SK-N-SH (cell line): Measurements from ENCODE around the gene SHB. TPM values are rescaled to one million over a fixed set of nuclear protein-coding genes. Genes with fewer than 3 reads are reported as not detected.

ENCODE experiments used
- CTCF ChIA-PET: fragments of 300-600, 350-600 bp; formaldehyde crosslinking; extraction: SDS; loops from one replicate; lab custom pipeline; 2021; lab: Yijun Ruan, JAX
- POLR2A ChIA-PET: fragments of 350-600 bp; sonication (Branson Sonifier 250); formaldehyde crosslinking; extraction: SDS; loops from one replicate; lab custom pipeline; 2020; ENCODE audit warnings: antibody characterized with exemption, inconsistent platforms; lab: Yijun Ruan, JAX
- DNase-seq: peaks from one replicate; pipeline ENCODE4 v3.0.0; 2012
- H2AFZ ChIP-seq: fragments of 200-600 bp; sonication (generic); 2 replicates; pipeline ENCODE4 v1.8.1; 2016; ENCODE audit warnings: antibody characterized with exemption, mild to moderate bottlenecking, low read depth
- H3F3A ChIP-seq: fragments of 200-600 bp; sonication (generic); replicated peaks from 2 replicates; pipeline ENCODE3; 2016; ENCODE audit warnings: antibody characterized with exemption, mild to moderate bottlenecking; ENCODE audit not compliant: insufficient read depth
- H3K27ac ChIP-seq, 2 experiments: fragments of 200-500 bp in 1 of 2; fragments of 200-600 bp in 1 of 2; sonication (Bioruptor generic) in 1 of 2; sonication (generic), shearing (Covaris generic) in 1 of 2; 2 replicates each; pipeline versions ENCODE4 v1.5.1 to v1.6.1; 2014 to 2016; ENCODE audit warnings: low read depth in 2 of 2, inconsistent platforms in 1 of 2, low read length in 1 of 2, mild to moderate bottlenecking in 1 of 2, mixed read lengths in 1 of 2
- H3K27me3 ChIP-seq: fragments of 200-600 bp; sonication (generic), shearing (Covaris generic); 2 replicates; pipeline ENCODE4 v1.6.1; 2016; ENCODE audit warnings: mixed run types; ENCODE audit not compliant: insufficient read depth
- H3K36me3 ChIP-seq, 2 experiments: fragments of 200-500 bp in 1 of 2; fragments of 200-600 bp in 1 of 2; sonication (Bioruptor generic) in 1 of 2; sonication (generic) in 1 of 2; replicated peaks in 1 of 2; 2 replicates each; pipeline versions ENCODE3 to v1.5.1; 2014 to 2016; ENCODE audit warnings: low read length in 1 of 2, mild to moderate bottlenecking in 1 of 2; ENCODE audit not compliant: insufficient read depth in 2 of 2, control insufficient read depth in 1 of 2
- H3K4me1 ChIP-seq, 2 experiments: fragments of 200-500 bp in 1 of 2; fragments of 200-600 bp in 1 of 2; sonication (Bioruptor generic) in 1 of 2; sonication (generic), shearing (Covaris generic) in 1 of 2; 2 replicates each; pipeline versions ENCODE4 v1.5.1 to v1.6.1; 2014 to 2016; ENCODE audit warnings: low read depth in 1 of 2, low read length in 1 of 2, mixed run types in 1 of 2; ENCODE audit not compliant: insufficient read depth in 2 of 2, control insufficient read depth in 1 of 2
- H3K4me2 ChIP-seq: fragments of 200-600 bp; sonication (generic), shearing (Covaris generic); 2 replicates; pipeline ENCODE4 v1.6.1; 2017; ENCODE audit warnings: mixed run types
- H3K4me3 ChIP-seq, 2 experiments: fragments of 200-500 bp in 1 of 2; fragments of 200-600 bp in 1 of 2; sonication (Bioruptor generic) in 1 of 2; sonication (generic), shearing (Covaris generic) in 1 of 2; 2 replicates each; pipeline versions ENCODE4 v1.5.1 to v1.8.1; 2014 to 2016; ENCODE audit warnings: low read depth in 2 of 2, inconsistent platforms in 1 of 2, low read length in 1 of 2, mild to moderate bottlenecking in 1 of 2, mixed read lengths in 1 of 2, moderate library complexity in 1 of 2
- H3K79me2 ChIP-seq: fragments of 200-600 bp; sonication (generic); 2 replicates; pipeline ENCODE4 v1.8.1; 2017; ENCODE audit warnings: mild to moderate bottlenecking; ENCODE audit not compliant: insufficient read depth
- H3K9ac ChIP-seq: fragments of 200-600 bp; sonication (generic); 2 replicates; pipeline ENCODE4 v1.6.1; 2017; ENCODE audit warnings: mixed run types
- H3K9me2 ChIP-seq: fragments of 200-600 bp; sonication (generic); 2 replicates; pipeline ENCODE4 v1.6.1; 2017; ENCODE audit warnings: mixed run types
- H3K9me3 ChIP-seq: fragments of 200-600 bp; sonication (generic); 2 replicates; pipeline ENCODE4 v1.6.1; 2017; ENCODE audit warnings: mixed run types, mild to moderate bottlenecking, moderate library complexity
- H4K20me1 ChIP-seq: fragments of 200-600 bp; sonication (generic); 2 replicates; pipeline ENCODE4 v1.6.1; 2017; ENCODE audit warnings: mild to moderate bottlenecking, mixed run types; ENCODE audit not compliant: insufficient read depth
- CHD2 ChIP-seq: fragments of 150-350 bp; IDR thresholded peaks from 2 replicates; pipeline ENCODE4 v1.6.1; 2018; ENCODE audit warnings: low read length; ENCODE audit not compliant: partially characterized antibody
- ELF1 ChIP-seq: IDR thresholded peaks from 2 replicates; pipeline ENCODE4 v1.4.0; 2012
- EP300 ChIP-seq, 2 experiments: IDR thresholded peaks; 2 replicates each; pipeline versions ENCODE4 v1.4.0 to v1.6.1; 2012; ENCODE audit warnings: borderline replicate concordance in 1 of 2, low read depth in 1 of 2, low read length in 1 of 2
- FOXJ3 ChIP-seq: sonication (generic); formaldehyde crosslinking; IDR thresholded peaks from 2 replicates; pipeline ENCODE4 v1.5.1; 2020; ENCODE audit warnings: mild to moderate bottlenecking, missing genetic modification reagents
- GATA2 ChIP-seq: sonication (generic); formaldehyde crosslinking; IDR thresholded peaks from 2 replicates; pipeline ENCODE4 v1.5.0; 2020; ENCODE audit warnings: mild to moderate bottlenecking, missing genetic modification reagents
- MEF2A ChIP-seq: IDR thresholded peaks from 2 replicates; pipeline ENCODE4 v1.4.0; 2012; ENCODE audit warnings: low read depth, borderline replicate concordance
- MXI1 ChIP-seq: IDR thresholded peaks from 2 replicates; pipeline ENCODE4 v1.6.1; 2012; ENCODE audit warnings: mild to moderate bottlenecking, low read depth, low read length, improper control_type of control experiment
- RCOR1 ChIP-seq: fragments of 150-350 bp; IDR thresholded peaks from 2 replicates; pipeline ENCODE4 v1.6.1; 2017; ENCODE audit warnings: antibody characterized with exemption, low read length
- RFX5 ChIP-seq: IDR thresholded peaks from 2 replicates; pipeline ENCODE4 v1.6.1; 2012; ENCODE audit warnings: mild to moderate bottlenecking, improper control_type of control experiment, low read length
- SIN3A ChIP-seq: IDR thresholded peaks from 2 replicates; pipeline ENCODE4 v1.6.1; 2012; ENCODE audit warnings: low read depth, mild to moderate bottlenecking, low read length, moderate library complexity, borderline replicate concordance
- WGBS: methylation state at CpG from one replicate; pipeline ENCODE4 v1.1.6; 2017; ENCODE audit warnings: low lambda C conversion rate; 5-methylcytosine and 5-hydroxymethylcytosine counted together
- polyA plus RNA-seq, 3 experiments: library from polyadenylated mRNA; depleted of rRNA; stranded (reverse); fragments of >200 nt; gene quantifications; 2 replicates each; pipeline ENCODE4 v1.2.3, GENCODE V29; 2012
- TF ChIP-seq, protein P1 (sequence below): IDR thresholded peaks from 2 replicates; pipeline ENCODE4; 2012
- TF ChIP-seq, protein P2 (sequence below): fragments of 150-350 bp; IDR thresholded peaks from 2 replicates; pipeline ENCODE4 v1.6.1; 2016; ENCODE audit warnings: mild to moderate bottlenecking, low read depth, low read length
- TF ChIP-seq, protein P3 (sequence below): fragments of 200-600 bp; sonication (generic); IDR thresholded peaks from 2 replicates; pipeline ENCODE4 v1.6.1; 2017; ENCODE audit warnings: antibody characterized with exemption, mild to moderate bottlenecking, moderate library complexity

SHB gene
- polyA plus RNA-seq, 1 of the 3 experiments (the other 2 are of a cell fraction): 26.0 TPM

DNA sequence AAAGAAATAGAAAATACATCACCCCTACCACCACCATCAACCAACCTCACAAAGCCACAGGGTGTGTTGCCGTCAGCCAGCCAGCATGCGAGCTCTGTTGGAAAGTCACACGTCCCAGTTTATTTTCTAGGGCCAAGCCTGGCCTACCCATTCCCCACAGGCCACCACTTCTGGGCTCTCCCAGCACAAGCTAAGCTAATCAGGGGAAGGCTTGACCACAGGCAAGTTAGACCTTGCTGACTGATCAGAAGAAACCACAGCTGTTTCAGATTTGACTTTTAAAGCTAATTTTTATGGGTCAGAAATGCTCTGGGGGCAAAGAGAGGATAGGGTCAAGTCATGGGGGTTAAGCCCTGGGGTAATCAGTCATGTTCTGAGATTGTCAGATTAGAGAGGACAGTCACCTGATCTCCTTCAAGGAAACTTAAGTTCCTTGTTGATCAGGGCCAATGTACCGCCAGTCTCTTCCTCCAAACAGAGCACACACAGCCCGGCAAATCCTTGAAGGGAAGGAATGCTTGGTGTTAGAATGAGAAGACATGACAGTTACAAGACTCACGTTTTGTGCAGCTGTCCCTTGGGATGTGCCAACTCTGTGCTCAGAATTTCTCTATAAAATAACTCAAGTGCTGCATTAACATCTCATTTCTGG is 7.6 kb downstream of the SHB start (continued):
- no peak for TF ChIP-seq SIN3A
- TF ChIP-seq, protein P1, sequence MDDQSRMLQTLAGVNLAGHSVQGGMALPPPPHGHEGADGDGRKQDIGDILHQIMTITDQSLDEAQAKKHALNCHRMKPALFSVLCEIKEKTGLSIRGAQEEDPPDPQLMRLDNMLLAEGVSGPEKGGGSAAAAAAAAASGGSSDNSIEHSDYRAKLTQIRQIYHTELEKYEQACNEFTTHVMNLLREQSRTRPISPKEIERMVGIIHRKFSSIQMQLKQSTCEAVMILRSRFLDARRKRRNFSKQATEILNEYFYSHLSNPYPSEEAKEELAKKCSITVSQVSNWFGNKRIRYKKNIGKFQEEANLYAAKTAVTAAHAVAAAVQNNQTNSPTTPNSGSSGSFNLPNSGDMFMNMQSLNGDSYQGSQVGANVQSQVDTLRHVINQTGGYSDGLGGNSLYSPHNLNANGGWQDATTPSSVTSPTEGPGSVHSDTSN: no peak
- TF ChIP-seq, protein P2, sequence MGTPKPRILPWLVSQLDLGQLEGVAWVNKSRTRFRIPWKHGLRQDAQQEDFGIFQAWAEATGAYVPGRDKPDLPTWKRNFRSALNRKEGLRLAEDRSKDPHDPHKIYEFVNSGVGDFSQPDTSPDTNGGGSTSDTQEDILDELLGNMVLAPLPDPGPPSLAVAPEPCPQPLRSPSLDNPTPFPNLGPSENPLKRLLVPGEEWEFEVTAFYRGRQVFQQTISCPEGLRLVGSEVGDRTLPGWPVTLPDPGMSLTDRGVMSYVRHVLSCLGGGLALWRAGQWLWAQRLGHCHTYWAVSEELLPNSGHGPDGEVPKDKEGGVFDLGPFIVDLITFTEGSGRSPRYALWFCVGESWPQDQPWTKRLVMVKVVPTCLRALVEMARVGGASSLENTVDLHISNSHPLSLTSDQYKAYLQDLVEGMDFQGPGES: no peak
- TF ChIP-seq CHD2: no peak
- TF ChIP-seq FOXJ3 (CRISPR knock-in tag): no peak
- no peak for TF ChIP-seq ELF1

DNA sequence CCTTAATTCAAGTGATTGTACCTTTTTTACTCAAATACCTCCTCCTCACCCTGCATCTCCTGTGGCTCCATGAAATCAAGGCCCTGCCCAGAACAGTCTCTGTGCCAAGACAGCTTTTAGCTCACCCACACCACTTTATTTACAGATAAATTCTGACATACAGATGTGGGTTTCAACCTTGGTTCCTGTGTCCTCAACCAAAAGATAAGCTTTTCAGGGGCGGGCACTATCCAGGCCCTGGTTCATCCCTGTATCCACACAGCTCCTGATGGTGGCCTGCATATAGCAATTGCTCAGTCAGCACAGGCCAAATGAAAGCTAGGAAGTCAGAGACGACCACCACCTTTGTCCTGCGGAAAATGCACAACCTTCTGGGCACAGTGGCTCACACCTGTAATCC is 8.3 kb downstream of the SHB start:
- Histone ChIP-seq H3K9me3 (no peaks in the 10 kb centered on the region), H3K27ac (peak overlapping the region in 1 of 2 experiments; percentile 67; a peak in 2 of 4 replicates), H3K79me2 (peaks cover 99% of the 10 kb centered on the region), H3K9me2 (no peaks in the 10 kb centered on the region), H2AFZ (no peak overlapping the region), H3K36me3 (peaks cover 15 to 31% of the 10 kb centered on the region in 2 experiments), H3K9ac (no peak overlapping the region), H4K20me1 (peaks cover 96% of the 10 kb centered on the region), H3K27me3 (no peaks in the 10 kb centered on the region), H3F3A (peaks cover 6% of the 10 kb centered on the region), H3K4me3 (no peak overlapping the region; a peak in 1 of 4 replicates), H3K4me1 (peaks cover 62 to 65% of the 10 kb centered on the region in 2 experiments; a peak in 3 of 4 replicates), H3K4me2 (no peak overlapping the region)
- POLR2A ChIA-PET: interaction anchor here (0.8 to 1.5 kb wide), 5 partner anchors 8 to 43 kb away, joined by 3 to 7 read pairs (median 3); partner anchors contain the start of gene SHB
- CTCF ChIA-PET: interaction anchor here (1.0 to 4.6 kb wide), 8 partner anchors 22 to 312 kb away, joined by 3 to 24 read pairs (median 5); no protein-coding TSS in a partner anchor
- TF ChIP-seq, protein P3, sequence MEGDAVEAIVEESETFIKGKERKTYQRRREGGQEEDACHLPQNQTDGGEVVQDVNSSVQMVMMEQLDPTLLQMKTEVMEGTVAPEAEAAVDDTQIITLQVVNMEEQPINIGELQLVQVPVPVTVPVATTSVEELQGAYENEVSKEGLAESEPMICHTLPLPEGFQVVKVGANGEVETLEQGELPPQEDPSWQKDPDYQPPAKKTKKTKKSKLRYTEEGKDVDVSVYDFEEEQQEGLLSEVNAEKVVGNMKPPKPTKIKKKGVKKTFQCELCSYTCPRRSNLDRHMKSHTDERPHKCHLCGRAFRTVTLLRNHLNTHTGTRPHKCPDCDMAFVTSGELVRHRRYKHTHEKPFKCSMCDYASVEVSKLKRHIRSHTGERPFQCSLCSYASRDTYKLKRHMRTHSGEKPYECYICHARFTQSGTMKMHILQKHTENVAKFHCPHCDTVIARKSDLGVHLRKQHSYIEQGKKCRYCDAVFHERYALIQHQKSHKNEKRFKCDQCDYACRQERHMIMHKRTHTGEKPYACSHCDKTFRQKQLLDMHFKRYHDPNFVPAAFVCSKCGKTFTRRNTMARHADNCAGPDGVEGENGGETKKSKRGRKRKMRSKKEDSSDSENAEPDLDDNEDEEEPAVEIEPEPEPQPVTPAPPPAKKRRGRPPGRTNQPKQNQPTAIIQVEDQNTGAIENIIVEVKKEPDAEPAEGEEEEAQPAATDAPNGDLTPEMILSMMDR: no peak
- no peak for TF ChIP-seq MXI1
- TF ChIP-seq ELF1: no peak
- no peak for TF ChIP-seq RFX5
- TF ChIP-seq RCOR1: peak; percentile 48; the same call in 1 of the 2 replicates
- TF ChIP-seq, protein P1: no peak
- no peak for TF ChIP-seq CHD2
- TF ChIP-seq EP300 (IDR thresholded peaks at IDR 0.05; ENCODE audit: borderline replicate concordance in 1 of 2, low read depth in 1 of 2, low read length in 1 of 2): peak in 1 of 2 experiments; percentile 47; a peak in 1 of 4 replicates
- TF ChIP-seq MEF2A: no peak
- TF ChIP-seq GATA2 (CRISPR knock-in tag): peak; percentile 63
- peak; percentile 72 for DNase-seq
- WGBS: 89% methylated on average over 3 of the region's 3 CpGs
